ENCODE results near the gene NRARP.

DNA sequence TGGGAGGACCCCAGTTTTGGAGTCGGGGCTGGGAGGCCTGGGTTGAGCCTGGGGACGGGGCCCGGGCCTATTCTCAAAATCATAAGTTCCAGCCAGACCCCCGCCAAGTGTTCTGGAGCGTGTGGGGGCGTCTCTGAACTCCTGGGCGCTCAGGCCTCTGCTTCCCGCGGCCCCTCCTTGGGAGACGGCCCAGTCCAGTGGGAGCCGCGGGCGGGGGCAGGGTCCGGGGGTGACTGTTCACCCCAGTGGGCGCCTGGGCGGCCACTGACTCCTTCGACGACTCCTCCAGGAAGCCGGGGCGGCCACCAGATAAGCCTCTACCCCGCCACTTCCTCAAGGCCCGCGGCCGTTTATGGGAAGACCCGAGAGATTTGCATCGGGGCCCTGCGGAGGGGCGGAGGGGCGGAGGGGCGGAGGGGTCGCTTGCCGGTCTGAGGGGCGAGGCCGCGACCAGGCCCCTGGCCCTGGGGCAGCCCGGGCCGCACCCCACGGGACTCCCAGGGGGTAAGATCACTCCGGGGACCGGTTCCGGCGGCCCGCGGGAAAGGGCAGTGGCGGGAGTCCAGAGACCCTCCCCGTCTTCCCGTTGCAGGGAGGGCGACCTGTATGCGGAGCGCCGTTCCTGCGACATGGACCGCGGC lies 23.9 kb downstream of the NRARP start:
- TF ChIP-seq, protein P1, sequence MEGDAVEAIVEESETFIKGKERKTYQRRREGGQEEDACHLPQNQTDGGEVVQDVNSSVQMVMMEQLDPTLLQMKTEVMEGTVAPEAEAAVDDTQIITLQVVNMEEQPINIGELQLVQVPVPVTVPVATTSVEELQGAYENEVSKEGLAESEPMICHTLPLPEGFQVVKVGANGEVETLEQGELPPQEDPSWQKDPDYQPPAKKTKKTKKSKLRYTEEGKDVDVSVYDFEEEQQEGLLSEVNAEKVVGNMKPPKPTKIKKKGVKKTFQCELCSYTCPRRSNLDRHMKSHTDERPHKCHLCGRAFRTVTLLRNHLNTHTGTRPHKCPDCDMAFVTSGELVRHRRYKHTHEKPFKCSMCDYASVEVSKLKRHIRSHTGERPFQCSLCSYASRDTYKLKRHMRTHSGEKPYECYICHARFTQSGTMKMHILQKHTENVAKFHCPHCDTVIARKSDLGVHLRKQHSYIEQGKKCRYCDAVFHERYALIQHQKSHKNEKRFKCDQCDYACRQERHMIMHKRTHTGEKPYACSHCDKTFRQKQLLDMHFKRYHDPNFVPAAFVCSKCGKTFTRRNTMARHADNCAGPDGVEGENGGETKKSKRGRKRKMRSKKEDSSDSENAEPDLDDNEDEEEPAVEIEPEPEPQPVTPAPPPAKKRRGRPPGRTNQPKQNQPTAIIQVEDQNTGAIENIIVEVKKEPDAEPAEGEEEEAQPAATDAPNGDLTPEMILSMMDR (IDR thresholded peaks at IDR 0.05) = no peak
- TF ChIP-seq POLR2A (IDR thresholded peaks at IDR 0.05) = no peak
